Measurements from ENCODE around the gene DESI1. TPM values are rescaled to one million over a fixed set of nuclear protein-coding genes. Genes with fewer than 3 reads are reported as not detected.
A peak's percentile ranks its signal among the peaks of the same experiment; 100 is the strongest.

The DESI1 gene
- total RNA-seq, 1 experiment from 2014 or later, result 40.8 TPM

DNA sequence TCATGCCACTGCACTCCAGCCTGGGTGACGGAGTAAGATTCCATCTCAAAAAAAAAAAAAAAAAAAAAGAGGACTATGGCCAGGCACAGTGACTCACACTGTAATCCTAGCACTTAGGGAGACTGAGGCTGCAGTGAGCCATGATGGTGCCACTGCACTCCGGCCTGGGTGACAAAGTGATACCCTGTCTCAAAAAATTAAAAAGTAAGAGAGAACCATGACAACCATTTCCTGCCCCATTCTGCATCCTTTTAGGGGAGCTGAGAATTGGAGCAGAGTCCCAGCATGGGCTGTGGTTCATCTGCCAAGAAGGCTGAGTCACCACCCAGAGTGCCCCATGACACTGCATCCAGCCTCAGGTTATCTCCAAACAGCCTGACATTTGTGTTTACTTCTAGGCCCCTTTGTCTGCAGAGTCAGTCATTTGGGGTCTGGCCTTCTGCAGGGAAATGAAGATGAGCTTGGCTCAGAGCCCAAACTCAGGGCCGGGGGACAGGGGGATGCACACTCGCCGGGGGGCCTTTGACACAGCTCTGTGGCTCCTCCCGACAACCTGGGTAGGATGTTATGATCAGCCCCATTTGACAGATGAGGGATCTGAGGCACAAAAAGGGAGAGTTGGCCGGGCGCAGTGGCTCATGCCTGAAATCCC is 55.3 kb downstream of the DESI1 start:
- POLR2A ChIA-PET, result interaction anchor here (0.7 to 2.3 kb wide), 4 partner anchors 24 to 102 kb away, joined by 3 to 16 read pairs (median 4); partner anchors contain the start of gene PMM1
- peak overlapping the region; percentile 58 for H3K4me2 ChIP-seq (ENCODE audit: low read length)
- ATAC-seq (peak; percentile 85), DNase-seq (ENCODE audit: low read depth, low spot score) (peak; percentile 61)
- H3K4me3 ChIP-seq (replicated peaks in 1 of 2; ENCODE audit: low read depth in 1 of 2, low read length in 2 of 2), result peak overlapping the region in 1 of 2 experiments; percentile 10; a peak in 1 of 4 replicates
- RAD21 ChIA-PET (ENCODE audit: low non-redundant PET in 1 of 2, low total read pairs in 2 of 2, uncharacterized antibody in 2 of 2, unreplicated experiment in 2 of 2), result interaction anchor here in 1 of 2 experiments (0.5 kb wide), 1 partner anchor 184 kb away, joined by 8 read pairs; no protein-coding TSS in a partner anchor
- H3K27me3 ChIP-seq (ENCODE audit: insufficient read depth, low read length), result no peaks in the 10 kb centered on the region
- no peaks in the 10 kb centered on the region for H3K9me2 ChIP-seq (ENCODE audit: insufficient read depth)
- H3K36me3 ChIP-seq (ENCODE audit: control insufficient read depth in 1 of 2, insufficient read depth in 2 of 2, low read length in 2 of 2), result no peaks in the 10 kb centered on the region
- H3K9me3 ChIP-seq (ENCODE audit: control insufficient read depth in 1 of 2, insufficient read depth in 1 of 2, low read depth in 1 of 2, low read length in 2 of 2), result no peaks in the 10 kb centered on the region
- peak; percentile 77 for TF ChIP-seq FOSL1 (IDR thresholded peaks at IDR 0.05; ENCODE audit: low read depth)
- no peak for TF ChIP-seq ELF1 (IDR thresholded peaks at IDR 0.05; ENCODE audit: borderline replicate concordance, low read depth)
- no peak for TF ChIP-seq POLR2A (IDR thresholded peaks at IDR 0.05; ENCODE audit: borderline replicate concordance, extremely low read depth, insufficient read depth, insufficient read length)
- TF ChIP-seq TCF7L2 (IDR thresholded peaks at IDR 0.05; ENCODE audit: borderline replicate concordance, extremely low read depth, insufficient read depth, insufficient read length), result no peak
- TF ChIP-seq CBX3 (IDR thresholded peaks at IDR 0.05; ENCODE audit: low read depth), result no peak
- TF ChIP-seq ZNF274 (IDR thresholded peaks at IDR 0.05; ENCODE audit: low read depth, low read length), result no peak
- TF ChIP-seq, protein P1, sequence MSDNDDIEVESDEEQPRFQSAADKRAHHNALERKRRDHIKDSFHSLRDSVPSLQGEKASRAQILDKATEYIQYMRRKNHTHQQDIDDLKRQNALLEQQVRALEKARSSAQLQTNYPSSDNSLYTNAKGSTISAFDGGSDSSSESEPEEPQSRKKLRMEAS (IDR thresholded peaks at IDR 0.05), result peak; percentile 44; the same call in 1 of the 2 replicates
- TF ChIP-seq JUND (IDR thresholded peaks at IDR 0.05), result peak; percentile 57; the same call in 1 of the 2 replicates
- CTCF ChIA-PET, result interaction anchor here (1.0 kb wide), 1 partner anchor 24 kb away, joined by 3 read pairs; the partner anchor contains the start of gene PMM1
- peak overlapping the region; percentile 43; the same call in 1 of the 2 replicates for H3K9ac ChIP-seq (ENCODE audit: low read length)
- H3K79me2 ChIP-seq (ENCODE audit: insufficient read depth, low read length), result no peaks in the 10 kb centered on the region
- intact Hi-C loops (cut with micrococcal nuclease), result no loop called here
- H3K4me1 ChIP-seq (ENCODE audit: control insufficient read depth in 1 of 2, insufficient read depth in 2 of 2, low read length in 2 of 2), result peaks cover 29 to 55% of the 10 kb centered on the region in 2 experiments
- H4K20me1 ChIP-seq (ENCODE audit: insufficient read depth), result no peaks in the 10 kb centered on the region
- BruUV-seq (replicated peaks), result no TSS peak
- H2AFZ ChIP-seq (ENCODE audit: low read depth, low read length, poor library complexity, severe bottlenecking), result peak overlapping the region; percentile 80
- H3K27ac ChIP-seq (ENCODE audit: low read depth, low read length), result peak overlapping the region; percentile 65

DNA sequence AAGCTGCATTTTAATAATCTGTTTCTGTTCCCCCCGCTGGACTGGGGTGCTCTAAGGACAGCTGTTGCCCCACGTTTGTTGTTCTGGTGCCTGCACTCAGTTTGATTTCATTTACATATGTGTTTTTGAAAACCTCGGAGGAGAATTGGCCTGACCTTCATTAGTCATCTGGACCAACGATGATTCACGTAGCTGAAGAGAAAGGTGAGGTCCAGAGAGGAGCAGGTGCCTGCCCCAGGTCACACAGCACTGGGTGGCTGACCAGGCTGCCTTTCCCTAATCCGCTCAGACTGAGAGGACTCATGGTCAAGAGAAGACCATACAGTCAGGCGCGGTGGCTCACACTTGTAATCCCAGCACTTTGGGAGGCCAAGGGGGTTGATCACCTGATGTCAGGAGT is 56.3 kb downstream of the DESI1 start:
- no peaks in the 10 kb centered on the region for H3K27me3 ChIP-seq (ENCODE audit: insufficient read depth, low read length)
- no peaks in the 10 kb centered on the region for H4K20me1 ChIP-seq (ENCODE audit: insufficient read depth)
- BruUV-seq (replicated peaks), result no TSS peak
- H3K9me2 ChIP-seq (ENCODE audit: insufficient read depth), result no peaks in the 10 kb centered on the region
- H3K36me3 ChIP-seq (ENCODE audit: control insufficient read depth in 1 of 2, insufficient read depth in 2 of 2, low read length in 2 of 2), result no peaks in the 10 kb centered on the region
- H3K9me3 ChIP-seq (ENCODE audit: control insufficient read depth in 1 of 2, insufficient read depth in 1 of 2, low read depth in 1 of 2, low read length in 2 of 2), result no peaks in the 10 kb centered on the region
- RAD21 ChIA-PET (ENCODE audit: low non-redundant PET in 1 of 2, low total read pairs in 2 of 2, uncharacterized antibody in 2 of 2, unreplicated experiment in 2 of 2), result no interaction called here
- POLR2A ChIA-PET, result interaction anchor here (0.7 to 2.3 kb wide), 2 partner anchors 25 to 103 kb away, joined by 3 to 16 read pairs; partner anchors contain the start of gene PMM1
- DNase-seq (ENCODE audit: low read depth, low spot score) (no peak), ATAC-seq (peak; percentile 23; the same call in 1 of the 2 replicates)
- H3K27ac ChIP-seq (ENCODE audit: low read depth, low read length), result 0 out of 2 replicates have a peak overlapping the region, but pooled peaks have one; percentile 22
- H3K9ac ChIP-seq (ENCODE audit: low read length), result no peak overlapping the region
- no peak overlapping the region for H3K4me3 ChIP-seq (replicated peaks in 1 of 2; ENCODE audit: low read depth in 1 of 2, low read length in 2 of 2)
- CTCF ChIA-PET, result interaction anchor here (0.9 kb wide), 1 partner anchor 11 kb away, joined by 3 read pairs; no protein-coding TSS in a partner anchor
- peak overlapping the region; percentile 58 for H3K4me2 ChIP-seq (ENCODE audit: low read length)
- intact Hi-C loops (cut with micrococcal nuclease), result no loop called here
- H3K79me2 ChIP-seq (ENCODE audit: insufficient read depth, low read length), result no peaks in the 10 kb centered on the region
- no peak overlapping the region for H2AFZ ChIP-seq (ENCODE audit: low read depth, low read length, poor library complexity, severe bottlenecking)
- H3K4me1 ChIP-seq (ENCODE audit: control insufficient read depth in 1 of 2, insufficient read depth in 2 of 2, low read length in 2 of 2), result peaks cover 29 to 59% of the 10 kb centered on the region in 2 experiments
- TF ChIP-seq, protein P2, sequence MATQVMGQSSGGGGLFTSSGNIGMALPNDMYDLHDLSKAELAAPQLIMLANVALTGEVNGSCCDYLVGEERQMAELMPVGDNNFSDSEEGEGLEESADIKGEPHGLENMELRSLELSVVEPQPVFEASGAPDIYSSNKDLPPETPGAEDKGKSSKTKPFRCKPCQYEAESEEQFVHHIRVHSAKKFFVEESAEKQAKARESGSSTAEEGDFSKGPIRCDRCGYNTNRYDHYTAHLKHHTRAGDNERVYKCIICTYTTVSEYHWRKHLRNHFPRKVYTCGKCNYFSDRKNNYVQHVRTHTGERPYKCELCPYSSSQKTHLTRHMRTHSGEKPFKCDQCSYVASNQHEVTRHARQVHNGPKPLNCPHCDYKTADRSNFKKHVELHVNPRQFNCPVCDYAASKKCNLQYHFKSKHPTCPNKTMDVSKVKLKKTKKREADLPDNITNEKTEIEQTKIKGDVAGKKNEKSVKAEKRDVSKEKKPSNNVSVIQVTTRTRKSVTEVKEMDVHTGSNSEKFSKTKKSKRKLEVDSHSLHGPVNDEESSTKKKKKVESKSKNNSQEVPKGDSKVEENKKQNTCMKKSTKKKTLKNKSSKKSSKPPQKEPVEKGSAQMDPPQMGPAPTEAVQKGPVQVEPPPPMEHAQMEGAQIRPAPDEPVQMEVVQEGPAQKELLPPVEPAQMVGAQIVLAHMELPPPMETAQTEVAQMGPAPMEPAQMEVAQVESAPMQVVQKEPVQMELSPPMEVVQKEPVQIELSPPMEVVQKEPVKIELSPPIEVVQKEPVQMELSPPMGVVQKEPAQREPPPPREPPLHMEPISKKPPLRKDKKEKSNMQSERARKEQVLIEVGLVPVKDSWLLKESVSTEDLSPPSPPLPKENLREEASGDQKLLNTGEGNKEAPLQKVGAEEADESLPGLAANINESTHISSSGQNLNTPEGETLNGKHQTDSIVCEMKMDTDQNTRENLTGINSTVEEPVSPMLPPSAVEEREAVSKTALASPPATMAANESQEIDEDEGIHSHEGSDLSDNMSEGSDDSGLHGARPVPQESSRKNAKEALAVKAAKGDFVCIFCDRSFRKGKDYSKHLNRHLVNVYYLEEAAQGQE (IDR thresholded peaks at IDR 0.05; ENCODE audit: low read depth), result no peak
- TF ChIP-seq SRF (IDR thresholded peaks at IDR 0.05; ENCODE audit: low read depth), result no peak
- TF ChIP-seq RAD21 (IDR thresholded peaks at IDR 0.05; ENCODE audit: low read depth), result no peak
- TF ChIP-seq JUND (IDR thresholded peaks at IDR 0.05), result no peak
- TF ChIP-seq, protein P3, sequence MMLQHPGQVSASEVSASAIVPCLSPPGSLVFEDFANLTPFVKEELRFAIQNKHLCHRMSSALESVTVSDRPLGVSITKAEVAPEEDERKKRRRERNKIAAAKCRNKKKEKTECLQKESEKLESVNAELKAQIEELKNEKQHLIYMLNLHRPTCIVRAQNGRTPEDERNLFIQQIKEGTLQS (IDR thresholded peaks at IDR 0.05), result no peak
- TF ChIP-seq FOSL1 (IDR thresholded peaks at IDR 0.05; ENCODE audit: low read depth), result no peak
- no peak for TF ChIP-seq EZH2phosphoT487 (IDR thresholded peaks at IDR 0.05; ENCODE audit: borderline replicate concordance)
- TF ChIP-seq POLR2AphosphoS5 (IDR thresholded peaks at IDR 0.05; ENCODE audit: low read depth, low read length), result no peak
- TF ChIP-seq SP1 (IDR thresholded peaks at IDR 0.05; ENCODE audit: low read depth), result no peak
- TF ChIP-seq TCF7L2 (IDR thresholded peaks at IDR 0.05; ENCODE audit: borderline replicate concordance, extremely low read depth, insufficient read depth, insufficient read length), result no peak
- TF ChIP-seq EGR1 (IDR thresholded peaks at IDR 0.05; ENCODE audit: low read depth), result no peak
- TF ChIP-seq, protein P1 (IDR thresholded peaks at IDR 0.05), result no peak

All from HCT116 (cell line).